NCI-H2081 treated with DMSO at 0.1 percent for 48 hours (cell line): ENCODE results near the gene ADPRM.

Experiments used
- DNase-seq: peaks from one replicate; lab custom pipeline; 2025; lab: John Stamatoyannopoulos, UW

The ADPRM gene

GRCh38 chr17:10741416-10742135, 44.2 kb downstream of the ADPRM start:
- DNase-seq = no peak

GRCh38 chr17:10742431-10742830, 45.0 kb downstream of the ADPRM start:
- DNase-seq = no peak

- no peak for DNase-seq
These were observed 46.1 kb downstream of the ADPRM start for GRCh38 chr17:10743316-10744009.

GRCh38 chr17:10744501-10745000, 47.2 kb downstream of the ADPRM start:
- DNase-seq = no peak

- no peak for DNase-seq
These were observed 47.8 kb downstream of the ADPRM start for GRCh38 chr17:10745231-10745630.

GRCh38 chr17:10748531-10749181, 51.3 kb downstream of the ADPRM start:
- no peak for DNase-seq

- DNase-seq = no peak
These were observed 52.8 kb downstream of the ADPRM start for GRCh38 chr17:10750210-10750609.

GRCh38 chr17:10751563-10751962, 54.2 kb downstream of the ADPRM start:
- no peak for DNase-seq

GRCh38 chr17:10752696-10753095, 55.3 kb downstream of the ADPRM start:
- DNase-seq = no peak

GRCh38 chr17:10754109-10754508, 56.7 kb downstream of the ADPRM start:
- DNase-seq = no peak

GRCh38 chr17:10754861-10755591, 57.6 kb downstream of the ADPRM start:
- no peak for DNase-seq

GRCh38 chr17:10755592-10756127, 58.3 kb downstream of the ADPRM start:
- no peak for DNase-seq

- DNase-seq = no peak
These were observed 58.8 kb downstream of the ADPRM start for GRCh38 chr17:10756185-10756584.

- no peak for DNase-seq
These were observed 59.2 kb downstream of the ADPRM start for GRCh38 chr17:10756619-10757018.

GRCh38 chr17:10757067-10757466, 59.7 kb downstream of the ADPRM start:
- DNase-seq = no peak

GRCh38 chr17:10757647-10758046, 60.3 kb downstream of the ADPRM start:
- DNase-seq = no peak

GRCh38 chr17:10758062-10758461, 60.7 kb downstream of the ADPRM start:
- no peak for DNase-seq
